ENCODE measurements around the gene CHN1.

DNA sequence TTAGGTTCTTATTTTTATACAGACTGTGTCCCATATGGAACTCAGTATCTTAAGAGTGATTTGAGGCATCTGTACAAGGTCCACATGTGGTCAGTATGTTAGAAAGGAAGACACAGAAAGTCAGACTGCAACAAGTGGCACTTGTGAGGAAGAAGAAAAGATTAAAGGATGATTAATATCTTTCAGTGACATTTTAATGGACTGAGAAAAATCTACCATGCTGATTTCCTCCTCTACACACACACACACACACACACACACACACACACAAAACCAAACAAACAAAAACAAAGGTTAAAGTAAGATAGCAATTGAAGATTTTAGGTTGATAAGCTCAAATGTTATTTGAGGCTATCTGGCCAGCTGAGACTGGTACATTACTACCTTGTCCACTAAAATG, 146.4 kb downstream of the CHN1 start:
- TF ChIP-seq, protein P1, sequence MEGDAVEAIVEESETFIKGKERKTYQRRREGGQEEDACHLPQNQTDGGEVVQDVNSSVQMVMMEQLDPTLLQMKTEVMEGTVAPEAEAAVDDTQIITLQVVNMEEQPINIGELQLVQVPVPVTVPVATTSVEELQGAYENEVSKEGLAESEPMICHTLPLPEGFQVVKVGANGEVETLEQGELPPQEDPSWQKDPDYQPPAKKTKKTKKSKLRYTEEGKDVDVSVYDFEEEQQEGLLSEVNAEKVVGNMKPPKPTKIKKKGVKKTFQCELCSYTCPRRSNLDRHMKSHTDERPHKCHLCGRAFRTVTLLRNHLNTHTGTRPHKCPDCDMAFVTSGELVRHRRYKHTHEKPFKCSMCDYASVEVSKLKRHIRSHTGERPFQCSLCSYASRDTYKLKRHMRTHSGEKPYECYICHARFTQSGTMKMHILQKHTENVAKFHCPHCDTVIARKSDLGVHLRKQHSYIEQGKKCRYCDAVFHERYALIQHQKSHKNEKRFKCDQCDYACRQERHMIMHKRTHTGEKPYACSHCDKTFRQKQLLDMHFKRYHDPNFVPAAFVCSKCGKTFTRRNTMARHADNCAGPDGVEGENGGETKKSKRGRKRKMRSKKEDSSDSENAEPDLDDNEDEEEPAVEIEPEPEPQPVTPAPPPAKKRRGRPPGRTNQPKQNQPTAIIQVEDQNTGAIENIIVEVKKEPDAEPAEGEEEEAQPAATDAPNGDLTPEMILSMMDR (optimal IDR thresholded peaks at IDR 0.05 in 1 of 3, IDR thresholded peaks at IDR 0.05 in 1 of 3, conservative IDR thresholded peaks at IDR 0.05 in 1 of 3; ENCODE audit: extremely low read depth in 1 of 3, insufficient read depth in 2 of 3, low read length in 3 of 3), result no peak
- no peak for TF ChIP-seq EZH2 (IDR thresholded peaks at IDR 0.05; ENCODE audit: low read length)
